H1 (cell line): ENCODE measurements around the gene CACNB1. TPM values are rescaled to one million over a fixed set of nuclear protein-coding genes. Genes with fewer than 3 reads are reported as not detected.

Experiments
- CTCF ChIA-PET: fragments of 300-600 bp; sonication (Branson Sonifier 250); formaldehyde crosslinking; loops from one replicate; lab custom pipeline; 2021; ENCODE audit not compliant: partially characterized antibody; lab: Charles Lee
- POLR2A ChIA-PET: fragments of 300-600 bp; sonication (Branson Sonifier 250); formaldehyde crosslinking; loops from one replicate; lab custom pipeline; 2021; ENCODE audit warnings: inconsistent platforms; ENCODE audit not compliant: partially characterized antibody; lab: Charles Lee
- DNase-seq, 2 experiments: peaks; one replicate each; pipeline versions ENCODE4 v3.0.0 to v3.0.0-alpha.2; 2010 to 2022; ENCODE audit warnings: low spot score in 2 of 2, low read depth in 1 of 2, mixed read lengths in 1 of 2
- FAIRE-seq: peaks from 2 replicates; lab custom pipeline; 2011; peaks lifted over from hg19 to GRCh38; lab: Jason Lieb, UNC
- H2AFZ ChIP-seq: 2 replicates; pipeline ENCODE4 v1.8.1; 2012; ENCODE audit warnings: low read length, inconsistent platforms
- H2AK5ac ChIP-seq: 2 replicates; pipeline ENCODE4 v1.6.1; 2013; ENCODE audit warnings: low read depth, low read length
- H2BK120ac ChIP-seq: replicated peaks from 2 replicates; pipeline ENCODE3; 2013; ENCODE audit warnings: low read depth, low read length, inconsistent platforms
- H2BK12ac ChIP-seq: 2 replicates; pipeline ENCODE4 v1.6.1; 2013; ENCODE audit warnings: low read depth, low read length
- H2BK15ac ChIP-seq: 2 replicates; pipeline ENCODE4 v1.6.1; 2013; ENCODE audit warnings: low read length
- H2BK20ac ChIP-seq: 2 replicates; pipeline ENCODE4 v1.6.1; 2013; ENCODE audit warnings: low read length
- H2BK5ac ChIP-seq: 2 replicates; pipeline ENCODE4 v1.6.1; 2013; ENCODE audit warnings: low read depth, low read length
- H3K14ac ChIP-seq: 2 replicates; pipeline ENCODE4 v1.6.1; 2013; ENCODE audit warnings: inconsistent platforms; ENCODE audit not compliant: insufficient read length
- H3K18ac ChIP-seq: 2 replicates; pipeline ENCODE4 v1.6.1; 2013; ENCODE audit warnings: low read length; ENCODE audit errors: extremely low read depth
- H3K23ac ChIP-seq: 2 replicates; pipeline ENCODE4 v1.6.1; 2013; ENCODE audit warnings: inconsistent platforms; ENCODE audit not compliant: insufficient read length
- H3K23me2 ChIP-seq: 2 replicates; pipeline ENCODE4 v1.6.1; 2013; ENCODE audit warnings: low read depth, low read length
- H3K27ac ChIP-seq: 2 replicates; pipeline ENCODE4 v1.6.1; 2011; ENCODE audit warnings: low read depth, low read length, inconsistent platforms
- H3K27me3 ChIP-seq, 4 experiments: replicated peaks in 1 of 4; 1 replicate in 1 of 4; 2 replicates in 3 of 4; pipeline versions ENCODE4 v1.6.1 to v1.8.1; 2011 to 2013; ENCODE audit warnings: low read length in 3 of 4, mild to moderate bottlenecking in 3 of 4, inconsistent platforms in 2 of 4, mixed read lengths in 2 of 4, moderate library complexity in 1 of 4; ENCODE audit not compliant: control insufficient read depth in 3 of 4, insufficient read depth in 3 of 4; ENCODE audit errors: extremely low read depth in 1 of 4
- H3K36me3 ChIP-seq, 4 experiments: 2 replicates each; pipeline versions ENCODE4 v1.6.1 to v1.8.1; 2011 to 2013; ENCODE audit warnings: mild to moderate bottlenecking in 4 of 4, low read length in 3 of 4, moderate library complexity in 2 of 4, control low read depth in 1 of 4, inconsistent platforms in 1 of 4; ENCODE audit not compliant: insufficient read depth in 4 of 4, control insufficient read depth in 2 of 4
- H3K4ac ChIP-seq: replicated peaks from 2 replicates; pipeline ENCODE3; 2013; ENCODE audit warnings: low read length, low read depth, mixed read lengths, inconsistent platforms; ENCODE audit not compliant: insufficient read length
- H3K4me1 ChIP-seq, 4 experiments: replicated peaks in 1 of 4; 1 replicate in 1 of 4; 2 replicates in 3 of 4; pipeline versions ENCODE4 v1.6.1 to v1.8.1; 2011 to 2013; ENCODE audit warnings: low read length in 3 of 4, inconsistent platforms in 2 of 4, mixed read lengths in 1 of 4; ENCODE audit not compliant: insufficient read depth in 4 of 4, control insufficient read depth in 3 of 4
- H3K4me2 ChIP-seq, 2 experiments: 2 replicates each; pipeline versions ENCODE4 v1.6.1 to v1.8.1; 2011 to 2013; ENCODE audit warnings: low read depth in 2 of 2, low read length in 2 of 2, control low read depth in 1 of 2, inconsistent platforms in 1 of 2, mild to moderate bottlenecking in 1 of 2; ENCODE audit not compliant: insufficient read depth in 1 of 2
- H3K4me3 ChIP-seq, 4 experiments: fragments of 200-600, 300-600 bp in 1 of 4; sonication (generic), shearing (Covaris generic), sonication (Bioruptor Twin) in 1 of 4; 2 replicates each; pipeline versions ENCODE4 v1.5.1 to v1.8.1; 2011 to 2016; ENCODE audit warnings: low read length in 4 of 4, low read depth in 3 of 4, control low read depth in 2 of 4, inconsistent platforms in 2 of 4, mild to moderate bottlenecking in 2 of 4, mixed read lengths in 1 of 4, moderate library complexity in 1 of 4; ENCODE audit not compliant: insufficient read depth in 2 of 4; ENCODE audit errors: extremely low read depth in 1 of 4
- H3K56ac ChIP-seq: replicated peaks from 2 replicates; pipeline ENCODE3; 2013; ENCODE audit warnings: low read depth, mild to moderate bottlenecking, mixed read lengths, low read length, inconsistent platforms; ENCODE audit not compliant: insufficient read length
- H3K79me1 ChIP-seq: 2 replicates; pipeline ENCODE4 v1.6.1; 2013; ENCODE audit warnings: low read depth, low read length, control low read depth
- H3K79me2 ChIP-seq, 2 experiments: 2 replicates each; pipeline versions ENCODE4 v1.6.1 to v1.8.1; 2012 to 2013; ENCODE audit warnings: low read length in 2 of 2, mild to moderate bottlenecking in 2 of 2, inconsistent platforms in 1 of 2; ENCODE audit not compliant: insufficient read depth in 2 of 2, control insufficient read depth in 1 of 2
- H3K9ac ChIP-seq, 4 experiments: replicated peaks in 1 of 4; 1 replicate in 1 of 4; 2 replicates in 3 of 4; pipeline versions ENCODE4 v1.6.1 to v1.8.1; 2011 to 2013; ENCODE audit warnings: low read depth in 3 of 4, low read length in 3 of 4, control low read depth in 2 of 4, mild to moderate bottlenecking in 2 of 4, moderate library complexity in 2 of 4, inconsistent platforms in 1 of 4; ENCODE audit errors: extremely low read depth in 1 of 4
- H3K9me3 ChIP-seq, 2 experiments: 2 replicates each; pipeline versions ENCODE4 v1.6.1 to v1.8.1; 2012 to 2013; ENCODE audit warnings: mild to moderate bottlenecking in 2 of 2, moderate library complexity in 2 of 2, control low read depth in 1 of 2, inconsistent platforms in 1 of 2, low read depth in 1 of 2, low read length in 1 of 2, mixed read lengths in 1 of 2; ENCODE audit not compliant: insufficient read depth in 2 of 2
- H4K20me1 ChIP-seq, 2 experiments: replicated peaks in 1 of 2; 2 replicates each; pipeline versions ENCODE3 to v1.8.1; 2011 to 2013; ENCODE audit warnings: inconsistent platforms in 2 of 2, low read length in 2 of 2, mild to moderate bottlenecking in 1 of 2; ENCODE audit not compliant: insufficient read depth in 2 of 2, control insufficient read depth in 1 of 2
- H4K5ac ChIP-seq: 2 replicates; pipeline ENCODE4 v1.6.1; 2013; ENCODE audit warnings: low read length, low read depth, mixed read lengths, inconsistent platforms; ENCODE audit not compliant: insufficient read length
- H4K8ac ChIP-seq: 2 replicates; pipeline ENCODE4 v1.8.0; 2013; ENCODE audit warnings: mild to moderate bottlenecking, moderate library complexity, low read length, inconsistent platforms; ENCODE audit not compliant: insufficient read depth; ENCODE audit errors: extremely low read depth
- H4K91ac ChIP-seq: replicated peaks from 2 replicates; pipeline ENCODE3; 2013; ENCODE audit warnings: low read length, mixed read lengths, inconsistent platforms; ENCODE audit not compliant: insufficient read length
- POU5F1 ChIP-seq: IDR thresholded peaks from 2 replicates; pipeline ENCODE4 v1.6.1; 2011; ENCODE audit warnings: low read depth, mild to moderate bottlenecking, low read length, moderate library complexity
- SAP30 ChIP-seq: fragments of 300-600 bp; sonication (generic); IDR thresholded peaks from 2 replicates; pipeline ENCODE4 v1.7.1; 2012; ENCODE audit warnings: low read length, moderate library complexity, mild to moderate bottlenecking, inconsistent platforms; ENCODE audit not compliant: insufficient read depth, insufficient replicate concordance
- SIN3A ChIP-seq, 2 experiments: IDR thresholded peaks in 1 of 2; conservative IDR thresholded peaks in 1 of 2; 2 replicates each; pipeline ENCODE4 v1.6.1; 2011 to 2012; ENCODE audit warnings: low read length in 2 of 2, improper control_type of control experiment in 1 of 2, low read depth in 1 of 2, mild to moderate bottlenecking in 1 of 2
- SIRT6 ChIP-seq: IDR thresholded peaks from one replicate; pipeline ENCODE4 v1.7.1; 2012; ENCODE audit warnings: low read length, inconsistent platforms
- SRF ChIP-seq: IDR thresholded peaks from 2 replicates; pipeline ENCODE4 v1.6.1; 2011; ENCODE audit warnings: mild to moderate bottlenecking, low read depth, low read length, moderate library complexity
- TEAD4 ChIP-seq: IDR thresholded peaks from 2 replicates; pipeline ENCODE4 v1.6.1; 2012; ENCODE audit warnings: low read depth, low read length, inconsistent platforms, mixed read lengths
- WGBS, 2 experiments: shearing (Covaris generic) in 1 of 2; methylation state at CpG; one replicate each; pipeline versions ENCODE4 v1.1.6 to v1.1.7; 2013 to 2015; ENCODE audit warnings: low lambda C conversion rate in 2 of 2, mixed read lengths in 2 of 2, inconsistent platforms in 1 of 2, low coverage in 1 of 2, missing lambda C conversion rate in 1 of 2; ENCODE audit not compliant: insufficient replicate concordance in 2 of 2, insufficient coverage in 1 of 2, insufficient read length in 1 of 2; ENCODE audit errors: extremely low coverage in 1 of 2, missing lambda C conversion rate in 1 of 2; 5-methylcytosine and 5-hydroxymethylcytosine counted together
- polyA plus RNA-seq, 7 experiments: library from polyadenylated mRNA; depleted of rRNA in 3 of 7; stranded (reverse) in 5 of 7; unstranded in 2 of 7; fragments of >200 nt in 5 of 7; fragments of 200-250 nt in 2 of 7; gene quantifications; 1 replicate in 5 of 7; 2 replicates in 1 of 7; 4 replicates in 1 of 7; pipeline versions ENCODE4 v1.2.1 to v1.2.3, GENCODE V29; 2011 to 2013; ENCODE audit warnings: missing spikeins in 2 of 7, mixed read lengths in 2 of 7
- total RNA-seq: library from RNA; stranded (reverse); fragmentation: NEBNext Ultra II Directional; extraction: Animal tissue kit (Norgen Biotek cat#: 25700); gene quantifications from 2 replicates; pipeline ENCODE4 v1.2.1, GENCODE V29; 2021

Gene CACNB1
- total and polyA plus RNA-seq, 2 of the 8 experiments (the other 6 are each of a cell fraction or from before 2014, with no cell fraction given) = 7.2 to 17.8 TPM

DNA sequence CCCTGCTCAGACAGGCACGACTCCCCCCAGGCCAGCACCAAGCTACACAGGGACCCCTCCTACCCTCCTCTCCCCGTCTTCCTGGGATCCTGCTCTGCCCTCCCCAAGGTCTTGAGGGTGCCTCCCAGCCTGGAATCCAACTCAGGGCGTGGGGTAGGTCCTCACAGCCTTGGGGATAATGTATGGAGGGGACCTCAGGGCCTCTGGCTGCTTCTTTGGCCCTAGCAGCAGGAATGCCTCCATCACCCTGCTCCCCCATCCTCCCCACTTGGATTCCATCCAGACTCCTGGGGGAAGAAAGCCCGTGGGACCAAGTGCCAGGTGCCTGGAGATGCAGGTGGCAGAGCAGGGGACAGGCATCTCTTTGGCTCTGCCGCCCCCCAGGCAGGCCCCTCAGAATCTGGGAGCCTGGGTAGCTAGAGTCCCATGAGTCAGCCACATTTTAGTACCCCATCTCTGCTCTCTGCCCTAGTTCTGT lies 39.0 kb upstream of the CACNB1 start:
- no peak for TF ChIP-seq SRF
- no peak for TF ChIP-seq SAP30
- TF ChIP-seq TEAD4 = no peak
- no peak for TF ChIP-seq POU5F1
- no peak for TF ChIP-seq SIRT6
- no peak for TF ChIP-seq SIN3A (conservative IDR thresholded peaks at IDR 0.05 in 1 of 2, IDR thresholded peaks at IDR 0.05 in 1 of 2; ENCODE audit: low read depth in 1 of 2, low read length in 2 of 2)
- CTCF ChIA-PET = interaction anchor here (0.6 to 21.2 kb wide), 50 partner anchors 9 to 723 kb away, joined by 3 to 982 read pairs (median 4); partner anchors contain the start of genes ARL5C, PLXDC1, RPL19 and RPL23
- no peak for FAIRE-seq

More for the DNA sequence above, 39.0 kb upstream of the CACNB1 start:
- Histone ChIP-seq H2BK120ac (no peak overlapping the region), H3K18ac (no peak overlapping the region), H3K14ac (no peak overlapping the region), H3K27ac (no peak overlapping the region), H3K36me3 (no peaks in the 10 kb centered on the region), H3K4me2 (no peak overlapping the region), H3K56ac (no peak overlapping the region), H4K20me1 (no peaks in the 10 kb centered on the region), H2BK20ac (no peak overlapping the region), H3K79me1 (no peaks in the 10 kb centered on the region), H3K79me2 (no peaks in the 10 kb centered on the region), H3K9me3 (no peaks in the 10 kb centered on the region), H2BK12ac (no peak overlapping the region), H2BK5ac (no peak overlapping the region), H2AFZ (no peak overlapping the region), H3K23me2 (peaks cover 4% of the 10 kb centered on the region; the same call in 1 of the 2 replicates), H3K4ac (no peak overlapping the region), H2AK5ac (no peak overlapping the region), H4K91ac (no peak overlapping the region), H4K5ac (no peak overlapping the region), H3K23ac (no peak overlapping the region), H3K4me1 (peaks cover 0 to 10% (median 8%) of the 10 kb centered on the region in 4 experiments; a peak in 6 of 7 replicates), H4K8ac (no peak overlapping the region), H3K4me3 (no peak overlapping the region), H3K27me3 (no peaks in the 10 kb centered on the region), H2BK15ac (peak overlapping the region; percentile 88; the same call in 1 of the 2 replicates), H3K9ac (no peak overlapping the region)
- no peak for DNase-seq
- 78% methylated on average over 5 of the region's 5 CpGs; no CpG with 5 or more reads in 1 of the 2 experiments for WGBS, 2 experiments
- POLR2A ChIA-PET = interaction anchor here (0.6 to 3.9 kb wide), 10 partner anchors 8 to 38 kb away, joined by 3 to 29 read pairs (median 6); partner anchors contain the start of gene RPL19
